Transverse colon (tissue), 4 donors: ENCODE results near the gene TTC17. TPM values are rescaled to one million over a fixed set of nuclear protein-coding genes. Genes with fewer than 3 reads are reported as not detected.

Experiments
- DNase-seq: peaks from one replicate; pipeline ENCODE4 v3.0.0-alpha.2; 2019
- H3K27ac ChIP-seq, 4 donors: fragments of 200-600 bp; sonication (generic); 2 replicates each; pipeline ENCODE4 v1.5.1; 2016 to 2018; ENCODE audit warnings: inconsistent platforms in 4 of 4
- H3K27me3 ChIP-seq: fragments of 200-600 bp; sonication (generic); 2 replicates; pipeline ENCODE4 v1.5.1; 2017; ENCODE audit warnings: inconsistent platforms
- H3K36me3 ChIP-seq, 4 donors: fragments of 200-600 bp; sonication (generic); 2 replicates each; pipeline ENCODE4 v1.5.1; 2017 to 2019; ENCODE audit warnings: inconsistent platforms in 4 of 4
- H3K4me1 ChIP-seq, 4 donors: fragments of 200-600 bp; sonication (generic); 2 replicates each; pipeline ENCODE4 v1.5.1; 2017 to 2020; ENCODE audit warnings: inconsistent platforms in 4 of 4
- H3K4me3 ChIP-seq, 4 donors: fragments of 200-600 bp; sonication (generic); 1 replicate in 1 of 4; 2 replicates in 3 of 4; pipeline versions ENCODE4 v1.5.1 to v1.6.1; 2017 to 2019; ENCODE audit warnings: inconsistent platforms in 4 of 4
- H3K9me3 ChIP-seq, 2 donors: fragments of 200-600 bp; sonication (generic); 2 replicates each; pipeline ENCODE4 v1.5.1; 2017 to 2019; ENCODE audit warnings: inconsistent platforms in 2 of 2
- CTCF ChIP-seq, 5 experiments: fragments of 200-600 bp in 3 of 5; fragments of 450-650 bp in 2 of 5; sonication (generic) in 3 of 5; IDR thresholded peaks; 1 replicate in 2 of 5; 2 replicates in 3 of 5; pipeline ENCODE4 v1.5.1; 2016 to 2017; ENCODE audit warnings: antibody characterized with exemption in 5 of 5, inconsistent platforms in 3 of 5, mild to moderate bottlenecking in 2 of 5, moderate library complexity in 1 of 5
- EP300 ChIP-seq: sonication (generic); formaldehyde crosslinking; IDR thresholded peaks from one replicate; pipeline ENCODE4 v1.6.1; 2017; ENCODE audit warnings: antibody characterized with exemption, low read depth
- POLR2A ChIP-seq: fragments of 450-650 bp; IDR thresholded peaks from one replicate; pipeline ENCODE4 v1.6.1; 2016; ENCODE audit warnings: antibody characterized with exemption, mild to moderate bottlenecking, moderate library complexity
- POLR2AphosphoS5 ChIP-seq, 3 donors: sonication (generic); formaldehyde crosslinking; IDR thresholded peaks; one replicate each; pipeline ENCODE4 v1.6.1; 2016; ENCODE audit warnings: antibody characterized with exemption in 3 of 3
- WGBS, 2 donors: methylation state at CpG; one replicate each; pipeline ENCODE4 v1.1.5; 2018; ENCODE audit warnings: low coverage in 1 of 2; 5-methylcytosine and 5-hydroxymethylcytosine counted together
- in situ Hi-C, 4 donors: fragments of 200-750 bp; cut with MboI; loops; one replicate each; pipeline versions ENCODE4 v1.15.0 to v1.15.1; 2017; ENCODE audit warnings: low sequenced_read_pairs in 3 of 4, low pct_ligation_motif_present in 1 of 4, low pct_unique_long_range_greater_than_20kb in 1 of 4
- intact Hi-C: fragments of 100-400 bp; cut with DNase I; formaldehyde crosslinking; loops from one replicate; pipeline ENCODE4 v1.15.1; 2023; ENCODE audit warnings: low total_unique reads
- total RNA-seq, 4 donors: library from RNA; depleted of rRNA; stranded (reverse); fragments of >200 nt; gene quantifications; one replicate each; pipeline ENCODE4 v1.1.0, GENCODE V29; 2016

The TTC17 gene
- total RNA-seq, 4 donors from 2014 or later: 78.2 to 428 (median 131) TPM

- intact Hi-C loops (no loop called here), in situ Hi-C loops (no loop called here)
- DNase-seq: no peak
- H3K9me3 ChIP-seq: no peaks in the 10 kb centered on the region
- H3K4me3 ChIP-seq: no peak overlapping the region
- no peaks in the 10 kb centered on the region for H3K4me1 ChIP-seq
- H3K36me3 ChIP-seq: peaks cover 0 to 73% (median 21%) of the 10 kb centered on the region in 4 donors
- H3K27ac ChIP-seq: no peak overlapping the region
- TF ChIP-seq POLR2AphosphoS5 (IDR thresholded peaks at IDR 0.05): no peak
- no peak for TF ChIP-seq POLR2A
- no peak for TF ChIP-seq CTCF (IDR thresholded peaks at IDR 0.05)
- TF ChIP-seq EP300: no peak
- 86 to 96% methylated on average over 4 of the region's 4 CpGs for WGBS, 2 donors
- H3K27me3 ChIP-seq: no peaks in the 10 kb centered on the region
Observed at GRCh38 chr11:43443811-43444210, 85.1 kb downstream of the TTC17 start.

GRCh38 chr11:43447151-43447550 lies 88.4 kb downstream of the TTC17 start:
- in situ Hi-C loops: no loop called here
- no peak for DNase-seq
- intact Hi-C loops: no loop called here
- TF ChIP-seq CTCF (IDR thresholded peaks at IDR 0.05) (no peak), POLR2AphosphoS5 (IDR thresholded peaks at IDR 0.05) (no peak), POLR2A (no peak), EP300 (no peak)
- Histone ChIP-seq H3K9me3 (no peaks in the 10 kb centered on the region), H3K4me1 (no peaks in the 10 kb centered on the region), H3K36me3 (peaks cover 0 to 86% (median 37%) of the 10 kb centered on the region in 4 donors), H3K27me3 (no peaks in the 10 kb centered on the region), H3K27ac (no peak overlapping the region), H3K4me3 (no peak overlapping the region)

- no peak for DNase-seq
- in situ Hi-C loops: no loop called here
- Histone ChIP-seq H3K4me3 (no peak overlapping the region), H3K4me1 (no peaks in the 10 kb centered on the region), H3K27me3 (no peaks in the 10 kb centered on the region), H3K9me3 (no peaks in the 10 kb centered on the region), H3K27ac (no peak overlapping the region), H3K36me3 (peaks cover 0 to 62% (median 24%) of the 10 kb centered on the region in 4 donors)
- TF ChIP-seq POLR2AphosphoS5 (IDR thresholded peaks at IDR 0.05) (no peak), EP300 (no peak), POLR2A (no peak), CTCF (IDR thresholded peaks at IDR 0.05) (no peak)
- intact Hi-C loops: no loop called here
- 60 to 98% methylated on average over 2 of the region's 2 CpGs for WGBS, 2 donors
Observed at GRCh38 chr11:43458486-43458885, 99.8 kb downstream of the TTC17 start.

GRCh38 chr11:43459246-43459645 lies 100.5 kb downstream of the TTC17 start:
- no peak for TF ChIP-seq POLR2A
- TF ChIP-seq CTCF (IDR thresholded peaks at IDR 0.05): no peak
- no peak for TF ChIP-seq POLR2AphosphoS5 (IDR thresholded peaks at IDR 0.05)
- TF ChIP-seq EP300: no peak
- no peaks in the 10 kb centered on the region for H3K4me1 ChIP-seq
- in situ Hi-C loops: no loop called here
- no peaks in the 10 kb centered on the region for H3K27me3 ChIP-seq
- H3K36me3 ChIP-seq: peaks cover 0 to 62% (median 28%) of the 10 kb centered on the region in 4 donors
- H3K9me3 ChIP-seq: no peaks in the 10 kb centered on the region
- 78 to 100% methylated on average over 1 of the region's 1 CpG for WGBS, 2 donors
- H3K27ac ChIP-seq: no peak overlapping the region
- intact Hi-C loops: no loop called here
- H3K4me3 ChIP-seq: no peak overlapping the region
- no peak for DNase-seq
